ENCODE results near the gene SH2D1B.

SH2D1B gene

DNA sequence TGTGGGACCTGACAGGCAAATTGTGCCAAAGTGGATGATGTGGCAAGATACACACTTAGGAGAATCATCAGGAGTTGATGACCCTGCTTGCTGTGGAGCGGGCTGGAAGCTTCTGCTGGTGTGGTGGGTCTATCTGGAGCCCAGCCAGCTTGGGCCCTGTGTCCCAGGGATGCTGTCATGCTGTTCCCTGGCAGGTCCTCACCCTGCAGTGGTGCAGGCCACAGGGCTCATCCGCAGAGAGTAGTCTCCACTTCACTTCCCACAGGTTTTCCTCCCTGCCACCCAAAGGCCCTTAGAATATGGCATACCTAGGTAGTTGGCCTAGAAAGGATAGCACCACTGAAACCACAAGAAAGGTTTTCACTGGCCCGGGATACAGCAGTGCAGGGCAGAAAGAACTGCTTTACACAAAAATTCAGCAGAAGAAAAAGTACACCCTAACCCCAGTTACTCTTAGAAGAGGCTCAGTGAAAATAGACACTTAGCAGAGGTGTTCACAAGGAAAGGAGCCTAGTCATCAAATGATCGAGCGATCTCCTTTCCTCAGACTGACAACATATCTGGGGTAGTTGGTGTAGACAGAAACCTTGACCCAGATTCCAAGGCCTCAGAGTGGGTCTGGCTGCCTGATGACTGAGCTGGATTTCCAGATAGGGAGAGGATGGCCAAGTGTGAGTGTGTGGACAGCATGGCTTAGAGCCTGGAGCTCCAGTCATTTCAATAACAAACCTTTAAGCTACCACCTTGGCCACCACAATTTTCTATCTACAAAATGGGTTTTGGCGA, 31.7 kb downstream of the SH2D1B start:
- no peak for DNase-seq

DNA sequence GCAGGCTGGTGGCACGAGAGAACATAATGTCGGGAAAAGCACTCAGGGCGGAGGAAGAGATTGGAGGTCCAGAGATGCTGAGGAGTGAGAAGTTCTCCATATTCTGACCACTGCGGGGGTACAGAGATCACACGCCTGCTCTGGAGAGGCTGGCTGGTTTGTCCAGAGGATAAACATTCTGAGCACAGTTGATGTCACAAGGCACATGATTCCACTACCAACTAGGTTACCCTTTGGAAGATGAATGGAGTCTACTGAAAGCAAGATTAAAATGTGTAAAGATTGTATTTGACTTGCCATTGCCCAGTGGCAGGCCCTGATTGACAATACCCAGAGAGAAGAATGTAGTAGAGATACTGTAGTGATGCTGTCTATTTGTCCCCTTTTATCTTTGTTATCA, 35.2 kb downstream of the SH2D1B start, which contains the start of gene SPATA46:
TSS of gene SPATA46 (minus strand) at position 164 of the 400 bp plus-strand sequence. CDS start at position 100, 64 bp downstream.
- no peak for DNase-seq

DNA sequence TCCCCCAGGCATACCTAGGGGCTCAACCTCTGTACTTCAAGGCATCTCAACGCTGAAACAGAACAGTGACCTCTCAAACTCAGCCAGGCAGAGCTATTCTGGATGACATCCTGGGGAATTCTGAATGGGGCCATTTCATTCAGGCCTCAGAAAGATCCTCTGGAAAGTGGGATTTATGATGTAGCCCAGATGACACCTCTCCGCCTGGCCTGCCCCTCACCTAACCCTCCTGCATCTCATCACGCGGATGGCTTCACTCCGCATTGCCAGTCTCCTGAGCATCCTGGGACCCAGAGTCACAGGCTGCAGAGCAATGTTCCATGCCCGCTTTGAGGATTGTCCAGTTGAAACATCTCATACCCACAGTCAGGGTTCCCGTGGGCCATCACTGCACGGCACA, 36.5 kb downstream of the SH2D1B start:
- no peak for DNase-seq

DNA sequence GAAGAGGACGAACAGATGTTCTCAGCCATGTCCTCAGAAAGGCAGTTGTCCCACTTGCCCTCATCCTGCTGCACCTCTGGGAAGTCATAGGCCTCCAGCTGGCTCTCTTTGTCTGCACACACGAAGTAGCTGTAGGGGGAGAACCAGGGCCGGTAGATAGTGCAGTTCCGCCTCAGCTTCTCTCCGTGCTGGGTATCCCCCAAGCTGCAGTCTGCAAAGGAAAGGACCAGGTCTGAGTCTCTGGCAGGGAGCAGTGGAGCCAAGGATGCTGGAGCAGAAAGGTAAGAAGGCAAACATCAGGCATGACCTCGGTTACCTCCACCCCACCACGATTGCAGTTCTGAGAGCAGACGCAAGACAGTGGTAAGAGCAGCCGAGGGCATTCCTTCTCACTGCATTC, 37.5 kb downstream of the SH2D1B start:
- DNase-seq = no peak

DNA sequence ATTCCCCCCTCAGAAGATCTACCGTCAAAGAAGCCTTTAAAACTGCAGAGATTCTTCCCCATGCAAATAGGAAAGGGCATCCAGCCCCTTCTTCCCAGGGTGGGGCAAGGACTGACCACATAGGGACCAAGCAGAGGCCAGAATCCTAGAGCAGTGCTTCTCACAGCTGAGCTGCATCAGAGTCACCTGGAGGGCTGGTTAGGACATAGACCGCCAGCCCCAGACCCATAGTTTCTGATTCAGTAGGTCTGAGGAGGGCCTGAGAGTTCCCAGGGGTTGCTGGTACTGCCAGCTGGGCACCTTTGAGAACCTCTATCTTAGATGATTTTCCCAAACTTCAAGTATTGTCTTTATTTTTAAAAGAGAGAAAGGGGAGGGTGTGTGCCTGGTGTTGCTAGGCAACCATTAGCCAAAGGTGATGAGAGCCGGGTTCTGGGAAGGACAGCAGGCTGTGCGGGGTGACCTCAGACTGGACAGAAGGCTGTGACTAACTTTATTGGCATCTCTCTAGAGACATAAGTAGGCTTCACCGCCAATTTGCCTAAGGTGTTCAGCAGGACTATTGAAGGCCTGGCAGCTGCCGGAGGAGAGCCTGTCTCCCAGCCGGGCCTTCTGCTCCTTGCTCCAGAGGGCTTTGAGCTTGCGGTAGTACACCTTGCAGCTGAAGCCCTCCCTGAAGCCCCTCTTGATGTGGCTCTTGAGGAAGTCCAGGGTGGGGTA, 38.2 kb downstream of the SH2D1B start:
- no peak for DNase-seq

DNA sequence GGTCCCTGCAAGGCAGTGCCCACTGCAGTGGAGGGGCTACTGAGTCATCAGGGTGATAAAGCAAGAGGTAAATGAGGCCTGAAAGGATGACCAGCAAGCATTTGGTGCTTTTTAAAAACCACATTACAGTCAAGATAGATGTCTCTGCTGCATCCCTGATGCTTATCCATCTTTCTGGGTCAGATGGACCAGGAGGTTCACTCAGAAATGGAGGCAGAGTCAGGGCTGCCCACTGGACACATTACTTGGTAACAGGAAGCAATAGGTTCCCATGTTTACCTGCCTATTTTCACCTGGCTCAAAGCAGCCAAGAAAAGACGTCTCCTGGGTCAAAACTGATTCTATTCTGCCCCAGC, 38.9 kb downstream of the SH2D1B start:
- no peak for DNase-seq

DNA sequence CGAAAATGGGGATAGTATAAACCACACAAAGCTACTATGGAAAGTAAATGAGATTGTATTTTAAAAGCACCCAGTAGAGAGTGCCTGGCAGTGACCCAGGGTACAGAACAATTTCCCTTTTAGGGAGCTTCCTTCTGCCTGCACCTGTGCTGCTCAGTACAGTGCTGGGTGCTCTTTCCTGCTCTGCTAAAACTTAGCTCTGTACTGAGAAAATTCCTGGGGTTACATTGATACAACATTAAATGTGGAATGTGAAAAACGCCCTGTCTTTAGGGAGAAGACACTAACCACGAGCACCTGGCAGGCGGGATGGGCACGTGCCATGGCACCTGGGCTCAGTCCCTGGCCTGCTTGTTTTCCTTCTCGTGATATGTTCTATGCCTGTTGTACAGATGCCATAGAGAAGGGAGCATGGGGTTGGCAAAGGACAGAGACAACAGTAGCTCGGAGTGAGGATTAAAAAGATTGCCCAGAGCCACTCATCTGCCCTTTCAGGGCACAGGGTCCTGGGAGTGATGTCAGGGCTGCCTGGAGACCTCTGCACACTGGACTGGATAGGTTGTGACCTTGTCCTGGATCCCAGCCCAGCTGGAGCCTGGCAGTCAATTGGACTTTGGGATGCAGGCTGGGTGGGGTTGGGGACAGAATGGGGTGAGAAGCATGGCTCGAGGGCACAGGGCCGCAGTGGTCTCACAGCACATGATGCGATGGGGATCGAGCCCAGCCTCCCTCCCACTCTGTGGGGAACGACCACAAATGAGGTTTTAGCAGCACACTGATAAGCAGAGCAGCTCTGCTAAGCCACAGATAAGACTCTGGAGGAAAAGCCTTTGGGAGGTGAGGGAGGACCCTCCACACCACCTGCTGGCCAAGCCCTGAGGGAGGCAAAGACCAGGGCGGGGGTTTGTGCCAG, 39.5 kb downstream of the SH2D1B start:
- no peak for DNase-seq

DNA sequence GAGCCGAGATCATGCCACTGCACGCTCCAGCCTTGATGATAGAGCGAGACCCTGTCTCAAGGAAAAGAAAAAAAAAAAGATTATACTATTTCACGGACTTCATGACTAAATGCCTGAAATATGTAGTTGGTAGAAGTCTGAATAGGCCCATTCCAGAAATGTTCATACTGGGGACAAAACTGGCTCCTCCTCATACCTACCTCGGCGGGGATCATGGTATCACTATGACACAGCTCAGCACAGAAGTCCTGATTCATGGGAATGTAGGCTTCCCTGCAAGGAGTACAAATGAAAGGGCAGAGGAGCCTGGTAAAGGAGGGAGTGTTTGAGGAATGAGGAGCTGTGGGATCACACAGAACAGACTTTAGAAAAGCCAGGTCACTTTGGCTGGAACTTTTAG, 40.3 kb downstream of the SH2D1B start:
- DNase-seq = no peak

DNA sequence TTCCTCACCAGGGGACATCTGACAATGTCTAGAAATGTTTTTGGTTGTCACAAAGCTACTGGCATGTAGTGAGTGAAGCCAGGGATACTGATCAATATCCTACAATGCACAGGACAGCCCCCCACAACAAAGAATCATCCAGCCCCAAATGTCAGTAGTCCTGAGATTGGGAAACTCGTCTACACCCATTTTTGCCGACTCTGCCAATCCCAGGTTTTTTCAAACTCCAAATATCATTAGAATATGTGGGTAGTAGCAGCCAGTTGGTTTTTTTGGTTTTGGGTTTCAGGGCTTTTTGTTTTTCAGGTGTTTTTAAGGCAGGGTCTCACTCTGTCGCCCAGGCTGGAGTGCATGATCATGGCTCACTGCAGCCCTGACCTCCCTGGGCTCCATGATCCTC, 41.2 kb downstream of the SH2D1B start:
- DNase-seq = no peak

DNA sequence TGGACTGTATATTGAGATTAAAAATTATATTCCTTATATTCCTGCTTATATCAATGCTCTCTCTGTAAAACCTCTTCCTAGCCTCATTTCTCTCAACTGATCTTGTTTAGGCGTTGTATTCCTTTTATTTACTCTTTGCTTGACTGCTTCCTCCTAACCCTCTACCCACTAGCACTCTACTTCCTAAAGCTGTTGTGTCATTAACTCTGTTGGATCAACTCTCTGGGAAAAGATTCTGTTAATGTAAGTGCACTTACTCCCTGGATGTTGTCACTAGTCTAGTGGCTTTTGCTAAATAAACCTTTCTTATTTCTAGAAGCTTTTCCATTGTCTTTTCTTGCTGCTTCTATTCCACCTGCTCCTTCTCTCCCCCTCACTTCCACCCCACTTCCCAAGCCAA, 41.8 kb downstream of the SH2D1B start:
- no peak for DNase-seq

DNA sequence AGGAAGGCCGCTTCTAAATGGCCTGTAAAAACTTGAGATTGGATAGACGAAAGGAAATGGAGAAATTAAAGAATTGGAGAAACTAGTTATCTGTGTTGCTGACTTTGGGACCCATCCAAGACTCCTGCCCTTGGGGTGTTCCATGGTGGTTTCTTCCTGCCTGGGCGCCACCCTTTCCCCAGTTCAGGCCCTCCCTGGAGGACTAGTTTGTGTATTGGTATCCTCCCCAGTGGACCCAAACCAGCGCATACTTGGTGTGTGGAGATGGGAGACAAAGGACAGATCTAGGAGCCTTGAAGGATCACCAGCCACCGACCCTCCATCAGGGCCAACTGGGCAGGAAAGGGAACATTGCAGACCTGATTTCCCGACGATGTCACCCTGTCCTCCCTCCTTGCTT, 42.4 kb downstream of the SH2D1B start:
- DNase-seq = no peak

DNA sequence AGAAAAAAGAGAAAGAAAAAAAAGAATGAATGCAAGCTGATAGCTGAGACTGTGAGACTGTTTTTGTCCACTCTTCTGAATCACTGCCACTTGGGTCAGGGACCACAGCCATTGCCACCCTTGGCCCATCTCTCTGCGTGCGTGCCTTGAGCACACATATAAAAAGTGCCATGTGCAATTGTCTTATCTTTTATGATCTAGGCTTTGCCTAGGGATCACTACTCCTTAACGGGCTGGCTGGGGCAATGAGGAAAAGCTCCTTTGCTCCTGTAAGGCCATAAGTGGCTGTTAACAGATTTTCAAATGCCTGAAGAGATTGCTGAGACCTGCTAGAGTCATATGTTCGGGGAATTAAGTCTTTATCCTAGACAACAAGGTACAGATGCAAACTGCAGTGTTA, 43.5 kb downstream of the SH2D1B start:
- no peak for DNase-seq

DNA sequence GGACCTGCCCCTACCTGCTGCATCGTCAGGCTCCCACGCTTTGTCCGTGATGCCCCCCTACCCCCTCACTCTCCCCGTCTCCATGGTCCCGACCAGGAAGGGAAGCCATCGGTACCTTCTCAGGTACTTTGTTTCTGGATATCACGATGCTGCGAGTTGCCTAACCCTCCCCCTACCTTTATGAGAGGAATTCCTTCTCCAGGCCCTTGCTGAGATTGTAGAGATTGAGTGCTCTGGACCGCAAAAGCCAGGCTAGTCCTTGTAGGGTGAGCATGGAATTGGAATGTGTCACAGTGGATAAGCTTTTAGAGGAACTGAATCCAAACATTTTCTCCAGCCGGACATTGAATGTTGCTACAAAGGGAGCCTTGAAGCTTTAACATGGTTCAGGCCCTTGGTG, 44.2 kb downstream of the SH2D1B start:
- DNase-seq = no peak

DNA sequence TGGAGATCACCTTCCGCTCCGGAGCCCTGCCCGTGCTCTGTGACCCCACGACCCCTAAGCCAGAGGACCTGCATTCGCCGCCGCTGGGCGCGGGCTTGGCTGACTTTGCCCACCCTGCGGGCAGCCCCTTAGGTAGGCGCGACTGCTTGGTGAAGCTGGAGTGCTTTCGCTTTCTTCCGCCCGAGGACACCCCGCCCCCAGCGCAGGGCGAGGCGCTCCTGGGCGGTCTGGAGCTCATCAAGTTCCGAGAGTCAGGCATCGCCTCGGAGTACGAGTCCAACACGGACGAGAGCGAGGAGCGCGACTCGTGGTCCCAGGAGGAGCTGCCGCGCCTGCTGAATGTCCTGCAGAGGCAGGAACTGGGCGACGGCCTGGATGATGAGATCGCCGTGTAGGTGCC, 44.9 kb downstream of the SH2D1B start:
- DNase-seq = no peak

DNA sequence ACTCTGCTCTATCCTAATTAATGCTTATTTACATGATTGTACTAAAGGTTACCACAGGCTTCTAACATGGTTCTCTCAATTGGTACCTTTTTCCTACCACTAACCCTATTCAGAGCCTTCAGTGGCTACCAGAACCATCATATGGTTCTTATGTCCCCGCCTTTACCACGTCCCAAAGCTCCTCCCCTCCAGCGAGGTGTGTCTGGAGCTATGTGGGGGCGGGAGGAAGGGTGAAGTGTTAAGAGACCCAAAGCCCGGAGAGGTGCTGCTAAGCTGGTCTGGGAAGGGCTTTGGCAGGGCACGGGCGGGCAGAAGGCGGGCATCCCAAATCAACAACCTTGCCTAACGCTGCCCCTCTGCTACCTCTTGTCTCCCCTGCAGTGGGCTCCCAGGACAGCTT, 45.3 kb downstream of the SH2D1B start:
- no peak for DNase-seq

DNA sequence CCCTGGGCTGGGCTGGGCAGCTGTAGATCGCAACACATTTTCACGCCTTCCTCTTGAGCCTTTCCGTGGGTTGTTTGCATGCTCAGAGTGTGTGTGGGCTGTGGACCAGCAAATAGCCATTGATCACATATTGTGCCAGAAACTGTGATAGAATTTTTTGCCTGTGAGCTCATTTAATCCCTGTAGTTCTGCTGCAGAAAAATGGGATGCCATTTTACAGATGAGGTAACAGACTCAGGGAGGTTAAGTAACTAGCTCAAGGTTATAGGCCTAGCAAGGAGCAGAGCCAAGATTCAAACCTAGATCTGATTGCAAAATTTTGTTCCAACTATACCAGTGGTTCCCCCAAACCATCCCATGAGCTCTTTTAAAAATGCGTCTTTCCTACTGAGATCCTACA, 45.8 kb downstream of the SH2D1B start:
- DNase-seq = no peak

DNA sequence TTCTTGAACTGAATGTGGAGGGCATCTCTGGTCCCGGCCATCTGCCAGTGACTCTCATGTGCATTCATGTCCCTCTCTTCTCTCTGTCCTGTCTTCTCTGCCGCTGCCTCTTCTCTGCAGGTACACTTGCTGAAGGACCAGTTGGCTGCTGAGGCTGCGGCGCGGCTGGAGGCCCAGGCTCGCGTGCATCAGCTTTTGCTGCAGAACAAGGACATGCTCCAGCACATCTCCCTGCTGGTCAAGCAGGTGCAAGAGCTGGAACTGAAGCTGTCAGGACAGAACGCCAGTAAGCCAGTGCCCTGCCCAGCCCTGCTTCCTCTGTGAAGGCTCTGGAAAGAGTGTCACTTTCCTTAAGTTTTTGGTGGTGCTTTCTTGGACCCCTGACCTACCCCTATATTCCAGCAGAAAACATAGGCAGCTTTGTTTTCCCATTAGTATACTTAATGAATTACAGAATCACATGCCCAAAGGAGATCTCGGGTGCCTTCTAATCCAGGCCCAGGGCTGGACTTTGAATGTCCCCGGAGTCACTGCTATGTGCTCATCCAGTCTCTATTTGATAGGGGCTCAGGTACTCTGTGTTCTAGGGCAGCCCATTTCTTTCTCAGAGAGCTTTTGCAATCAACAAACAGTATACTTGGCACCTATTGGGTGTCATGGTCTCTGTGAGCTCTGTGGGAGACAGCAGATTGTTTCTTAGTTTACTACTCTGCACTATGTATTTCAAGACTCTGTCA, 46.5 kb downstream of the SH2D1B start:
- DNase-seq = no peak

DNA sequence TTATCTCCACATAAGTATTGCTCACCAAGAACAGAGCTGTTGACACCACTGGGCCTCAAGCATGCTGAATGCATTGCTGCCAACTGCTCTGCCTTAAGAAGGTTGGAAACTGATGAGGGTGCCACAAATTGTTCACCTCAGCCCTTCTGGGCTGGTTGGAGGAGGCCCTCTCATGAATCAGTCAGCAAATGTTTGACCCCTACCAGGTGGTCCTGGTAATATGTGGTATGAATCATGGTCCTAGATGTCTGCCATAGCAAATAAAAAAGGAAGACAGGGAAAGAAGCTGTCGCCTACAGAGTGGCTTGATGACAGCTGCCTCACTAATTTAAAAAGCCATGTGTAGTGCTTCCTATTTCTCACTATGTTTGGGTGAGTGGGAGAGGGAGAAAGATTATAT, 47.4 kb downstream of the SH2D1B start:
- no peak for DNase-seq

DNA sequence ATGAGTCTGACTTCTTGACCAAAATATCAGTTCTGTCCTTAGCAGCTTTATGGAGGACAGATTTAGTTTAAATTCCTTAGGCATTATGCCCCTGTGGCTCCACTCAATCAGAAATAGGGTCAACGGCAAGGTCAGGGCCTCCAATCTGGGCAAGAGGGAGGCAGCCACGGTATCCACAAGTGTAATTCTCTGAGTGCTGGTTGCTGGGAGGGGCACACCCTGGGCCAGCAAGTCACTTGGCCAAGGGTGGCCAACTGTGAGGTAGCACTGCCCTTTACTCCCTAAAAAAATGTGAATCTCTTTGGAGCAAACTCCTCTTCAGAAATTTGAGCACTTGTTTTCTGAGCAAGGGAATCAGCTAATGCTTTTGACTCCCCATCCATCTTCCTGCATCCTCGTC, 48.1 kb downstream of the SH2D1B start:
- DNase-seq = no peak

DNA sequence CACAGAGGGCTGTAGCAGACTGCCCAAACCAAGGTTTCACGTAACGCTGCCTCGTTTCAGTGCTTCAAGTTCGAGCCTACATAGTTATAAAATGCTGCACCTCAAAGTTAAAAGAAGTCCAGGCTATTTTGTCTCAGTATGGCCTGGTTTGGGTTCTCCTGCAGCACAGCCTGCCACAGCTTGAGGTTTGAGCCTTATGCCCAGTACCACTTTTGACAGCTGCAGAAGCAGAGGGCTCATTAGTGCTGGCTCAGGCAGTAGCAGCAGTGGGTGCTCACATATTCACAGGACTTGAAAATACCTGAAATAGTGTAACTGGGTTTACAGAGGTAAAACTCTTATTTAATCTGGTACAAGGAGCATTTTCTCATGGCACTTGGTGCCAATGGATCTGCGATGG, 50.6 kb downstream of the SH2D1B start:
- no peak for DNase-seq

DNA sequence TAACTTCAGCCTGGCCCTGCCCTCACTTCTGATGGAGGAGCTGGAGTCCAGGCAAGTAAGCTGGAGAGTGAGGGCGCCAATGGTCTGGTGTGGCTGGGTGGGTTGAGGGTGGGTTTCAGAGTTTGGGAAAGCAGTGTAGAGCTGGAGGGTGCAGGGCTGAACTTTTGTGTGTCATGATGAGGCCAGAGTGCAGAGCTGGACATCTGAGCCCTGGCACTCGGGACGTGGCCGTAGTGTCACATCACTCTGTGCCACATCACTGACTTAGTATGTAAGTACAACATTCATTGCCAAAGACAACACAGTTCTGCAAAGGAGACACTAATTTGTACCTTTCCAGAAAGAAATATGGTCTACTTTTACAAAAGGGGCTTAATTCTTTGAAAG, 51.1 kb downstream of the SH2D1B start:
- no peak for DNase-seq

DNA sequence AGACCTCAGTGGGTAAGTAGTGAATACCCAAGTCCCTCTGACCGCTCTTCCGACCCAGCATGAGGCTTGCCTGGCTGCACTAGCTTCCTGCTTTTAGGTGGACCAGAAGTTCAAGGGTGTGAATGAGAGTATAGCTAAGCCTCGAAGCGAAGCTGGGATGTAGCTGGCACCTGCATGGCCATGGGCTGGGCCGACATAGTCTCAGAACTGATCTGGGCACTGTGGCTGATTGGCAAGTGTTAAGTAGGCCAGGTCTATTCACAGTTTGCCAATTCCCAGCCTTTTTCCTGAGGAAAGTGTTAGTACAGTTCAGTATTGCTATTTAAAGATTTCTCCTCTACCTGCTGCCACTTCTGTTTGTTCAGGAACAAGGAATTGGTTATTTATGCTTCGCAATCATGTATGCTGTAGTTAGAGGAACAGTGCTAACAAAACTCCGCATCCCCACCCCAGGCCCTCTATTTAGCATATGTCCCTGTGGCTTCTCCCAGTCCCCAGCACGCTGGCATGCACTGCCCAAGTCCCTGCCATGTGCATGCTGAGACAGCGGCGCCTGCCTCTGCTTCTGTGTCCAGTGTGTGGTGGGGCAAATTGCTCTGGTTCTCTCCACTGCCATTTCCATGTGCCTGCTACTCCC, 51.6 kb downstream of the SH2D1B start:
- DNase-seq = no peak

All from CD4-positive, alpha-beta T cell treated with Interleukin-21 for 1 hour (primary cell).